Measurements from ENCODE around the gene DOCK6. TPM values are rescaled to one million over a fixed set of nuclear protein-coding genes. Genes with fewer than 3 reads are reported as not detected.
"Not testable (repeated sequence)": the region's sequence is repeated elsewhere in the genome, so short reads cannot be mapped to it uniquely, and the experiment has no call there.

DOCK6 gene
- total RNA-seq, 1 experiment from 2014 or later = 57.9 TPM

GRCh38 chr19:11179716-11180297 lies 82.5 kb downstream of the DOCK6 start:
- WGBS (ENCODE audit: extremely low coverage, insufficient read length, low lambda C conversion rate) = no CpG with 5 or more reads among the region's 11 CpGs
- no peak overlapping the region for H2AK5ac ChIP-seq (ENCODE audit: insufficient read length, low read length)
- no peak overlapping the region for H3K14ac ChIP-seq (ENCODE audit: insufficient read depth, low read length)
- no peaks in the 10 kb centered on the region for H3K79me1 ChIP-seq (ENCODE audit: insufficient read depth, low read depth, low read length, poor library complexity, severe bottlenecking)
- Mint-ChIP-seq H3K27me3 (ENCODE audit: low read depth) (no peaks in the 10 kb centered on the region; the same call in 1 of the 2 replicates), H3K4me3 (no peak overlapping the region), H3K4me1 (0 out of 4 replicates have a peak, but pooled peaks cover 0 to 3% of the 10 kb centered on the region in 2 experiments), H3K9me3 (no peaks in the 10 kb centered on the region), H3K36me3 (ENCODE audit: insufficient read depth in 1 of 3, low read depth in 3 of 3) (peaks cover 16 to 45% (median 27%) of the 10 kb centered on the region in 3 experiments; a peak in 6 of 7 replicates), H3K27ac (peak overlapping the region in 1 of 3 experiments; percentile 67; a peak in 2 of 7 replicates)
- H2BK12ac ChIP-seq (ENCODE audit: insufficient read length, low read depth, low read length) = no peak overlapping the region
- no peaks in the 10 kb centered on the region for H4K20me1 ChIP-seq (ENCODE audit: control insufficient read depth, insufficient read depth, insufficient read length)
- no peak overlapping the region for H4K91ac ChIP-seq (ENCODE audit: insufficient read length, low read depth, low read length)
- H3K4ac ChIP-seq (ENCODE audit: low read depth, low read length) = no peak overlapping the region
- no peaks in the 10 kb centered on the region for H3K23me2 ChIP-seq (ENCODE audit: insufficient read length, low read depth, low read length, poor library complexity, severe bottlenecking)
- no peaks in the 10 kb centered on the region; the same call in 1 of the 2 replicates for H3K4me1 ChIP-seq (ENCODE audit: insufficient read depth, low read length)
- no peak for TF ChIP-seq CTCF (conservative IDR thresholded peaks at IDR 0.05)
- H2BK5ac ChIP-seq (ENCODE audit: insufficient read length, low read length) = no peak overlapping the region
- H3K56ac ChIP-seq (ENCODE audit: insufficient read length, low read depth, low read length) = no peak overlapping the region
- H3K23ac ChIP-seq (ENCODE audit: insufficient read length, low read depth, low read length) = no peak overlapping the region
- H3K79me2 ChIP-seq (ENCODE audit: insufficient read depth, low read length) = no peaks in the 10 kb centered on the region
- H3K27ac ChIP-seq (ENCODE audit: insufficient read length, low read depth, low read length) = no peak overlapping the region
- H2BK20ac ChIP-seq (ENCODE audit: low read depth, low read length, poor library complexity, severe bottlenecking) = no peak overlapping the region
- no peaks in the 10 kb centered on the region for H3K9me3 ChIP-seq (ENCODE audit: control insufficient read depth, low read depth, low read length)
- no peak overlapping the region for H4K8ac ChIP-seq (replicated peaks; ENCODE audit: insufficient read length, low read depth, low read length)
- H2BK15ac ChIP-seq (ENCODE audit: low read depth, low read length) = 0 out of 2 replicates have a peak overlapping the region, but pooled peaks have one; percentile 48
- DNase-seq = no peak
- no peak overlapping the region for H3T11ph ChIP-seq (ENCODE audit: low read length)
- peak overlapping the region; percentile 26 for H3K9ac ChIP-seq (ENCODE audit: extremely low read depth, insufficient read length, low read length)
- no peaks in the 10 kb centered on the region for H3K27me3 ChIP-seq (ENCODE audit: insufficient read depth, low read length)
- H3K18ac ChIP-seq (ENCODE audit: insufficient read length, low read depth, low read length) = no peak overlapping the region
- H2BK120ac ChIP-seq (ENCODE audit: low read depth, low read length, poor library complexity, severe bottlenecking) = no peak overlapping the region
- H2AFZ ChIP-seq (ENCODE audit: low read length) = no peak overlapping the region
- H4K5ac ChIP-seq (ENCODE audit: insufficient read length, low read depth, low read length) = no peak overlapping the region
- H3K4me2 ChIP-seq (ENCODE audit: insufficient read depth, insufficient read length, low read length) = no peak overlapping the region

GRCh38 chr19:11179145-11179465 lies 83.2 kb downstream of the DOCK6 start:
- not testable (repeated sequence) for H3K9ac ChIP-seq (ENCODE audit: extremely low read depth, insufficient read length, low read length); DNase-seq; H3K4me3 Mint-ChIP-seq; H3K56ac ChIP-seq (ENCODE audit: insufficient read length, low read depth, low read length); H3K27ac Mint-ChIP-seq; H3K79me1 ChIP-seq (ENCODE audit: insufficient read depth, low read depth, low read length, poor library complexity, severe bottlenecking); H3K27me3 Mint-ChIP-seq (ENCODE audit: low read depth); H4K5ac ChIP-seq (ENCODE audit: insufficient read length, low read depth, low read length); H2AK5ac ChIP-seq (ENCODE audit: insufficient read length, low read length); H3K27me3 ChIP-seq (ENCODE audit: insufficient read depth, low read length); H3K79me2 ChIP-seq (ENCODE audit: insufficient read depth, low read length); H3K4me1 Mint-ChIP-seq; H4K8ac ChIP-seq (replicated peaks; ENCODE audit: insufficient read length, low read depth, low read length); H3K4me1 ChIP-seq (ENCODE audit: insufficient read depth, low read length); H3K4ac ChIP-seq (ENCODE audit: low read depth, low read length); H2BK12ac ChIP-seq (ENCODE audit: insufficient read length, low read depth, low read length); H3K23ac ChIP-seq (ENCODE audit: insufficient read length, low read depth, low read length); H2BK120ac ChIP-seq (ENCODE audit: low read depth, low read length, poor library complexity, severe bottlenecking); H3K9me3 ChIP-seq (ENCODE audit: control insufficient read depth, low read depth, low read length); H3K14ac ChIP-seq (ENCODE audit: insufficient read depth, low read length); H2BK20ac ChIP-seq (ENCODE audit: low read depth, low read length, poor library complexity, severe bottlenecking); H3K23me2 ChIP-seq (ENCODE audit: insufficient read length, low read depth, low read length, poor library complexity, severe bottlenecking); H4K91ac ChIP-seq (ENCODE audit: insufficient read length, low read depth, low read length); H2BK15ac ChIP-seq (ENCODE audit: low read depth, low read length); H3K18ac ChIP-seq (ENCODE audit: insufficient read length, low read depth, low read length); H2AFZ ChIP-seq (ENCODE audit: low read length); H2BK5ac ChIP-seq (ENCODE audit: insufficient read length, low read length); H3T11ph ChIP-seq (ENCODE audit: low read length); H3K4me2 ChIP-seq (ENCODE audit: insufficient read depth, insufficient read length, low read length); H3K27ac ChIP-seq (ENCODE audit: insufficient read length, low read depth, low read length); H4K20me1 ChIP-seq (ENCODE audit: control insufficient read depth, insufficient read depth, insufficient read length); H3K9me3 Mint-ChIP-seq
- no CpG with 5 or more reads among the region's 9 CpGs for WGBS (ENCODE audit: extremely low coverage, insufficient read length, low lambda C conversion rate)
- H3K36me3 Mint-ChIP-seq (ENCODE audit: insufficient read depth in 1 of 3, low read depth in 3 of 3) = peaks cover 20 to 47% (median 31%) of the 10 kb centered on the region in 3 experiments; a peak in 6 of 7 replicates

Data from H9 (cell line).